GM19397 (cell line): ENCODE measurements around the gene SCAND1.

ENCODE experiments used
- ATAC-seq: cut with Tn5 transposase; IDR thresholded peaks from one replicate; pipeline ENCODE4 v1.9.1; 2021; ENCODE audit warnings: mild to moderate bottlenecking, moderate library complexity; ENCODE audit not compliant: unreplicated experiment

The SCAND1 gene

GRCh38 chr20:35908007-35908406, 46.3 kb downstream of the SCAND1 start:
- ATAC-seq = no peak

- ATAC-seq = no peak
These were observed 47.1 kb downstream of the SCAND1 start for GRCh38 chr20:35907017-35907701.

- ATAC-seq = no peak
These were observed 49.2 kb downstream of the SCAND1 start for GRCh38 chr20:35904982-35905663.

GRCh38 chr20:35903843-35904242, 50.5 kb downstream of the SCAND1 start:
- no peak for ATAC-seq
